Measurements from ENCODE around the gene RERE.

The RERE gene

DNA sequence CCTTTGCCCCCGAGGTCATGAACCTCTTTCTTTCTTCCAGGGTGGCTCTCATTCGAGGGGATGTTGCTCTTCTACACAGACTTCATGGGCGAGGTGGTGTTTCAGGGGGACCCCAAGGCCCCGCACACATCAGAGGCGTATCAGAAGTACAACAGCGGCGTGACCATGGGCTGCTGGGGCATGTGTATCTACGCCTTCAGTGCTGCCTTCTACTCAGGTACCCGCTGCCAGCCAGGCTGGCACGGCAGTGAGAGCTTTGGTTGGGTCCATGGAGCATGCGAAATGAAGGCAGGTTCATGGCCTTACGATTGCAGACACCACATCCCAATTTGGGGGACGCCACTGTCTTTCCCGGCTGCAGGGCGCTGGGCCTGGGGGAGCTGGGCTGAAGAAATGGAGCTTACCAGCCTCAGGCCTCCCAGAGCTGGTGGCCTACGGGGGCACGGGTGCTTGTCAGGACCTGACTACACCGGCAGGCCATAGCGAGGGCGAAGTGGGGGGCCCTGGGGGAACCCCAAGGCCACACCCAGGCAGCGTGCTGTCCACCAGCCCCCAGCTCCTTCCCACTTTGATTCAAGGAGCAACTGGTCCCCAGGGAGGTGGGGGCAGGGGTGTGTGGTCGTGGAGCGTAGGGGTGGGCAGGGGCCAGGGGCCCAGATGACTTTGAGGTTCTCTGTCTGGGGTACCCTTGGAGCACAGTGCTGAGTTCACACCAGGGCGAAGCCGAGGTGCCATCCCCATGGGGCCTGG, 479.5 kb downstream of the RERE start:
- no peak for DNase-seq

DNA sequence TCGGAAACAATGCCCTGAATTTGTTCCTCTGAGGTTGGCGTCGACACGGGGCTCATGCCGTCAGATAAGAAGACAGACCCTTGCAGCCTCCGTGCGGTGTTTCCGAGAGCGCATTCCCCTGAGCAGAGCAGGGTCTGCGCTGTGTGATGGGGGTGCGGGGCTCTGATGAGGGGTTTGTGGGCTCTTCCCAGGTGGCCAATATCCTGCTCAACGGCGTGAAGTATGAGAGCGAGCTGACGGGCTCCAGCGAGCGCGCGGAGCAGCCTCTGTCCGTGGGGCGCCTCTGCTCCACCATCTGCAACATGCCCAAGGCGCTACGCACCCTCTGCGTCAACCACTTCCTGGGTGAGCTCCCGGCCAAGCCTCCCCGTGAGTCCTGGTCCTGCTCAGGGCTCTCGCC, 482.2 kb downstream of the RERE start:
- DNase-seq, result no peak

GRCh38 chr1:8334106-8334851, 483.2 kb downstream of the RERE start:
- no peak for DNase-seq

- no peak for DNase-seq
Observed at GRCh38 chr1:8333246-8333987, 484.0 kb downstream of the RERE start.

DNA sequence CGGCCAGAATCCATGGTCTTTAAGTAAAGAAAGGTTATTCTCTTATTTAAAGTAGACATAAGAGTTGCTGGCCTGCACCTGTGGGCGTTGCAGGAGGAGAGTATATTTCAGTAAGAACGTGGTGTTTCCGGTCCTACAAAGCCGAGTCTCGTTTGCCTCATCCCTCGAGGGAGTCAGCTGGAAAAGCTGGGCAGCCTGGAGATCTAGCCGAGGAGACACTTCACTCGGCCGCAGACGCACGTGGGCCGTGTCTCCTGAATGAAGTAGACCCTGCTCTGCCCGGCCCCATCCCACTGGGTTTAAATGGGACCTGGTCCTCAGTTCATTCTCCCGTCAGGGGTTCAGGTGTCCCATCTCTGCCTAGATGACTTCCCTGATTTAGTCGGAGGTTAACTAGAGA, 484.6 kb downstream of the RERE start:
- DNase-seq, result no peak

DNA sequence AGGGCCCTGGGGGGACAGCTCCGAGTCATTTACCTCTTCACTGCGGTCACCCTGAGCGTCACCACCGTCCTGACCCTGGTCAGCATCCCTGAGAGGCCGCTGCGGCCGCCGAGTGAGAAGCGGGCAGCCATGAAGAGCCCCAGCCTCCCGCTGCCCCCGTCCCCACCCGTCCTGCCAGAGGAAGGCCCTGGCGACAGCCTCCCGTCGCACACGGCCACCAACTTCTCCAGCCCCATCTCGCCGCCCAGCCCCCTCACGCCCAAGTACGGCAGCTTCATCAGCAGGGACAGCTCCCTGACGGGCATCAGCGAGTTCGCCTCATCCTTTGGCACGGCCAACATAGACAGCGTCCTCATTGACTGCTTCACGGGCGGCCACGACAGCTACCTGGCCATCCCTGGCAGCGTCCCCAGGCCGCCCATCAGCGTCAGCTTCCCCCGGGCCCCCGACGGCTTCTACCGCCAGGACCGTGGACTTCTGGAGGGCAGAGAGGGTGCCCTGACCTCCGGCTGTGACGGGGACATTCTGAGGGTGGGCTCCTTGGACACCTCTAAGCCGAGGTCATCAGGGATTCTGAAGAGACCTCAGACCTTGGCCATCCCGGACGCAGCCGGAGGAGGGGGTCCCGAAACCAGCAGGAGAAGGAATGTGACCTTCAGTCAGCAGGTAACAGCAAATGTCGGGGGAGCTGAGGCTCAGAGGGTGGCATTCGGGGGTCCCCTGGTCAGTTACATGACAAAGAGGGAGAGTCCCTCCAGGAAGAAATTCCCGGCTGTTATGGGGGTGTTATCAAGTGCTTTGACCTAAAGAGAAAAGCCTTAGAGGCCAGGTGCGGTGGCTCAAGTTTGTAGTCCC, 486.9 kb downstream of the RERE start:
- no peak for DNase-seq

DNA sequence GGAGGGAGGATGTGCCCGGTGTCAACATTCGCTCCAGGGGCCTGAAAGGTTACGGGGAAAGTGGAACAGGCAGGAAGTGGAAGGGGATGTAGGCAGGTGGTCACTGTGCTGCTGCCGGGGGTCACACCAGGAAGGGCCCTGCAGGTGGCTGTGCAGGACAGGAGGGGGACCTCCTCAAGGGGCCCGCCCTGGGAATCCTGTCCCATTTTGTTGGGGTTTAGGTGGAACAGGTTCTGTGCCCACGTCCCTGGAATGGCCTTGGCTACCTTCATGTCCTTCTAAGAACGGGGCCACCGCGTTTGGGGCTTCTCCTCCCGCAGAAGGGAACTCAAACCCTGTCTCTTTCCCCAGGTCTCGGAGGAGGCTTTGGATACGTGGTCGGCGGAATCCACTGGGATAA, 487.6 kb downstream of the RERE start:
- no peak for DNase-seq

- no peak for DNase-seq
Observed at GRCh38 chr1:8329439-8329838, 488.0 kb downstream of the RERE start.

GRCh38 chr1:8328271-8328670, 489.2 kb downstream of the RERE start:
- DNase-seq, result no peak

DNA sequence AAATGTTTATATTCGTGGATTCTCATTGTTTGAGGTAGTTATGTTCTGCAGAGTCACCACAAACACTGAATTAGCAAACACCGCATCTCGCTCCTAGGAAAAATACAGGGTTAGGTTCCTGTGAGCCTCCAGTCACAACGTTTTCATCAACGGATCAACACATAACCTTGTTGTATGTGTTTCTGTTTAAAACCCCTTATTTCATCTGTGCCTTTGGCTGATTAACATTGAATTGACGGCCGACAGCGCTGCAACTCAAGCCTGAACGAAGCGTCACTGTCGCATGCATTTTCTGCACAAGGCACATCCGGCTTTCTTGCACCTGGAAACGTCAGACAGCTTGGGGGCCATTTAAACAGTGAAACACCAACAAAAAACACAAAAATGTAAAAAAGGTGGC, 491.2 kb downstream of the RERE start:
- DNase-seq, result no peak

DNA sequence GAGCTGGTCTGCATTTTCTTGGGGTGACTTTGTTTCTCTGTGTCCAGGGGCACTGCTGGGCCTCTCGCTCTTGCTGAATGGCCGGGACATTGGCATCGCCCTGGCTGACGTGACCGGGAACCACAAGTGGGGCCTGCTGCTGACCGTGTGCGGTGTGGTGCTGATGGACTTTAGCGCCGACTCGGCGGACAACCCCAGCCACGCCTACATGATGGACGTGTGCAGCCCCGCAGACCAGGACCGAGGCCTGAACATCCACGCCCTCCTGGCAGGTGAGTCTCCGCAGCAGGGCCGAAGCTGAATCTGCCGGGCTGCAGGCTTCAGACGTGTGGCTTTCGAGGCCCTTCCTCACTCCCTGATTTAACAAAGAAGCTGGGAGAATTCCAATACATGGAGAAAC, 491.7 kb downstream of the RERE start:
- no peak for DNase-seq

DNA sequence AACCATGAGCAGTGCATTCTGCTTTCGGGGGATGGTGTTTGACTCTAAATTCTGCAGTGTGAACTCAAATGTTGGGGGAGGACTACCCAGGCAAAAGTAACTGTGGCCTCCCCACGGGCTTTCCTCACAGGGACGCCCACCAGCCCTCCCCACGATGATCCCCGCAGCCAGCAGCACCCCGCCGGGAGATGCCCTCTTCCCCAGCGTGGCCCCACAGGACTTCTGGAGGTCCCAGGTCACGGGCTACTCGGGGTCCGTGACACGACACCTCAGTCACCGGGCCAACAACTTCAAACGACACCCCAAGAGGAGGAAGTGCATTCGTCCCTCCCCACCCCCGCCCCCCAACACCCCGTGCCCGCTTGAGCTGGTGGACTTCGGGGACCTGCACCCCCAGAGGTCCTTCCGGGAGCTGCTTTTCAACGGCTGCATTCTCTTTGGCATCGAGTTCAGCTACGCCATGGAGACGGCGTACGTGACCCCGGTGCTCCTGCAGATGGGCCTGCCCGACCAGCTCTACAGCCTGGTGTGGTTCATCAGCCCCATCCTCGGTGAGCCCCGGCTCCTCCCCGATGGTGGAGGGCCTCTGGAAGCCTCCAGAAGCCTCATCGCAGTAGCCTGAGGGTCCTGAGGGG, 493.1 kb downstream of the RERE start:
- DNase-seq, result no peak

- no peak for DNase-seq
Observed at GRCh38 chr1:8323706-8324105, 493.7 kb downstream of the RERE start.

GRCh38 chr1:8321612-8322011, 495.8 kb downstream of the RERE start:
- DNase-seq, result no peak

DNA sequence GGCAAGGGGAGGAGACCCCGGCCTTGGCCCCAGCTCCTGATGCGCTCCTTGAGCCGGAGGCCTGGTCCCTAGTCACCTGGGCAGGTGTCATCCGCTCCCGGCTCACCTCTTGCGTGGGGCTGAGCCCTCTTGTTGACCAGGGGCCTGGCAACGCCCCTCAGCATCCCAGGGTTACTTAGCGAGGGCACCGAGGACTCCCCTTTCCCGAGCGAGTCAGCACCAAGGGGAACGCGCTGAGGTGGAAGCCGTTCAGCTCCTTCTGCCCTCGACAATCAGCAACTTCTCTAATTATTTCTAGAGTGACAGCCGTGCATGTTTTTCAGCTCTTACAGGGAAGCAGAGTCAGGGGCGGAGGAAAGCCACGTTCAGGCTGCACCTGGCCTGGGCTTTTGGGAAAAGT, 499.0 kb downstream of the RERE start:
- DNase-seq, result peak; percentile 6

DNA sequence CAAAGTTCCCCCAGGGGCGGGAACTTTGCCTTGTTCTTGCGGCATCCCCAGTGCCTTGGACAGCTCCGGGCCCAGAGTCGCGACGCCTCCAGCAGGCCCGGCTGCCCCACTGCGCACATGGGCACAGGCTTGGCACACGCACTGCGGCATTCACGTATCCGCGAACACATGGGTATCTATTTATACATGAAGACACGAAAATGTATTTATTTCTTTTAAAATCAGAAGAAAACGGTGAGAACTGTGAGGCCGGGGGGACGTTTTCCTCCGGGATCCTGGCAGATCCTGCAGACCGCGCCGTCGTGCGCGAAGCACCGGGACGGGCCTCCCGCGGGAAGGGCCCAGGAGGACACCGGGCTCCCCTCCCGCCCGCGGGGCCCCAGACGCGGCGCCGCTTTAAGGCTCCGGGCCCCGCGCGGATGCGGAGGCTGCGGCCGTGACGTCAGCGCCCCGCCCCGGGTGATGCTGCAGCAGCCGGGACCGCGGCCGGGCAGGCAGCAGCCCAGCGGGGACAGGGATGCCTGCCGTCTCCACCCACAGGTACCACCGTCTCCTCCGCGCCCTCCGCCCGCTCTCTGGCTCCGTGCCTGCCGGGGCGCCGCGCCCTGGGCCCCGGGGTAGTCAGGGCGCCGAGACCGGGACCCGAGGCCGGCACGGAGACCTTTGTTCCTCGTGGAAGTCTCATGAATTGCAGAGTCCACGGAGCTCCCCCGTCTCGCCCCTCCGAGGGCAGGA, 499.6 kb downstream of the RERE start, which contains the start of gene SLC45A1:
Gene SLC45A1 (plus strand): TSS at position 468 of the 735 bp plus-strand sequence. CDS start 6,216 bp downstream, outside the sequence.
- peak; percentile 64 for DNase-seq

GRCh38 chr1:8315573-8316475, 501.6 kb downstream of the RERE start:
- DNase-seq, result no peak

- peak; percentile 69 for DNase-seq
Observed at GRCh38 chr1:8314346-8315280, 502.8 kb downstream of the RERE start.

DNA sequence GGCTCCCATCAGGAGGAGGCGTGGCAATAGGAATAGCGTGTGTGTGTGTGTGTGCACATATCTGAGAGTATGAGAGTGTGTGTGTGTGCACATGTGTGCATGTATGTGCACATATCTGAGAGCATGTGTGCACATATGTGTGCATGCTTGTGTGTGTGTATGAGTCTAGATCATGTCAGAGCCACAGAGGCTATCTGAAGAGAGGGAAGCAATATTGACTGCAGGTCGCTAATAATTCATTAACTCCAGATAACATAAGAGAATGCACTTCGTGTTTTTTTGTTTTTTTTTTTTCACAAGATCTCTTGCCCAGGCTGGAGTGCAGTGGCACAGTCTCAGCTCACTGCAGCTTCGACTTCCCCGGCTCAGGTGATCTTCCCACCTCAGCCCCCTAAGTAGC, 504.2 kb downstream of the RERE start:
- DNase-seq, result no peak
